AG08396 (cell line): ENCODE data around the gene PRMT1.
"Not testable (repeated sequence)": the region's sequence is repeated elsewhere in the genome, so short reads cannot be mapped to it uniquely, and the experiment has no call there.

Experiments
- DNase-seq: peaks from one replicate; pipeline ENCODE4 v3.0.0; 2012; ENCODE audit warnings: low spot score, mixed read lengths

PRMT1 gene

DNA sequence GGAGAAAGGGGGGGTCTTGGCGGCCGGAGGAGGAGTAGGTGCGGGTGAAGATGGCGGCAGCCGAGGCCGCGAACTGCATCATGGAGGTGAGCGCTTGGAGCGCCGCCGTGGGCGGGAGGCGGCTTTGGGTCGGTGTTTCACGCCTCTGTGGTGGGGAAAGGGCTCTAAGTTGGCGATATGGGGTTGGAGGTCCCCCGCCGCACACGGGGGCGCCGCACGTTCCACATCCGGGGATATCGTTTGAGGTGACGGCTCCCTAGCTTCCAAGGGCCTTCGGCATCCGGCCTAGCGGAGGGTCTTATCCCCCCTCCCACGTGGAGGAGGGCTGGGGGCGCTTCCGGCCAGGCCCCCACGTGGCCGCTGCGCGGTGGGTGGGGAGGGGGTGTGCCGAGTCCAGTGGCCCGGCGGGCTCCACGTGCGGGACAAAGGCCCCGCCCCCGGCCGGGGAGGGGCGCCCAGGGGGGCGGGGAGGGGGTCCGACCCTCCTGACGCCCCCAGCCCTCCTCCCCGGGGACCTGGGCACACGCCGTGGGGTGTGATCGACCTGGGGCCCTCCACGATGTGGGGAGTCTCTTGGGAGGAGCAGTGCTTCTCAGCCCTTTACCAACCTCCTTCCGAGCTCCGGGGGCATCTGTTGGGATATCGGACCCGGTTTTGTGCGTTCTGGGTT lies at the start of gene PRMT1:
PRMT1 (plus strand) TSS at position 41 of the 670 bp plus-strand sequence; CDS start at position 51, 10 bp downstream.
- DNase-seq: peak; percentile 59

DNA sequence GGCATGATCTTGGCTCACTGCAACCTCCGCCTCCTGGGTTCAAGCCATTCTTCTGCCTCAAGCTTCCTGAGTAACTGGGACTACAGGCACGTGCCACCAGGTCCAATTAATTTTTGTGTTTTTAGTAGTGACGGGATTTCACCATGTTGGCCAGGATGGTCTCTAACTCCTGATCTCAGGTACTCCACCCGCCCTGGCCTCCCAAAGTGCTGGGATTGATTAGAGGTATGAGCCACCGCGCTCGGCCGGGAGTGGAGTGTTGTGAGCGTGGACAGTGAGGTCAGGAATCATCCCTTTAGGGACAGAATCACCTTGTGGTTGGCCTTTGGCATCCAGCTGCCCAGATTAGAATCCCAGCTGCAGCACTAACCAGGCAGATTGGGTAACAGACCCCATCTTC lies 47.4 kb upstream of the PRMT1 start:
- no peak for DNase-seq

DNA sequence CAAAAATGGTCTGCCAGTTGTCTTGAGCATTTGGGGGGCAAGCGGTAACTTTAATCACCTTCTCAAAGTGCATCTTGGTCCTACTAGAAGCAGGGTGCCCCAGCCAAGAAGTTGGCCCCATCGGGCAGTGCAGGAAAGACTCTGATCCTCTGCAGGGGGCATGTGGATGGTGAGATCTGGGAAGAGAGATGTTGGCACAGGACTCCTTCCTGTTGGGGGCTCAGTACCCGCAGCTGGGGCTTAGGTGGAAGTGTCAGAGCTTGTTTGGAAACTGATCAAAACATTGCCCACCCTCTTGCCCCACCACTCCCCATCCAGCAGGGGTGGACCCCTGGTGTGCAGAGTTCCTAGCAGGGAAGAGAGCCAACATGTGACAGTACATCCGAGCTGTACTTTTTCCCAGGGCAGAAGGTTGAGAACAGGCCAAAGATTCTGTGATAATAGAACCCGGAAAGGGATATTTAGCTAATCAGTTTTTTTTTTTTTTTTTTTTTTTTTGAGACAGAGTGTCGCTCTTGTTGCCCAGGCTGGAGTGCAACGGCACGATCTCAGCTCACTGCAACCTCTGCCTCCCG lies 46.0 kb upstream of the PRMT1 start:
- DNase-seq: no peak

DNA sequence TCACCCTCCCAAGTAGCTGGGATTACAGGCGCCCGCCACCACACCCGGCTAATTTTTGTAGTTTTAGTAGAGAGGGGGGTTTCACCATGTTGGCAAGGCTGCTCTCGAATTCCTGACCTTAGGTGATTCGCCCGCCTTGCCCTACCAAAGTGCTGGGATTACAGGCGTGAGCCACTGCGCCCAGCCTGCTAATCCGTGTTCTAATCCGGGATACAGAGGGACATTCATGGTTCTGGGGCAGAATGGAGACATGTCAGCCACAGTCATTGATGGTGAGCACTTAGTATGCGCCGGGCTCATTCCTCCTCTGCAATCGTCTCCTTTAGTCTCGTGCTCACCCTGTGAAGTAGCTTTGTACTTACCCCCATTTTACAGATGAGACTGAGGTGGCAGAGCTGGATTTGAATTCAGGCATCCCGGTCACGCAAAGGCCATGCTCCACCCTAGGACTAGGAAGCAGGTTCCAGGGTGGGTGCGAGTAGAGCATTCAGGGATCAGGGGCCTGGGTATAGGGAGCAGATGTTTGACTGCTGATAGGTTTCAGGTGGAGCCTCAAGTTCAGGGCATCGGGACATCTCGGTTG lies 45.4 kb upstream of the PRMT1 start:
- DNase-seq: no peak

DNA sequence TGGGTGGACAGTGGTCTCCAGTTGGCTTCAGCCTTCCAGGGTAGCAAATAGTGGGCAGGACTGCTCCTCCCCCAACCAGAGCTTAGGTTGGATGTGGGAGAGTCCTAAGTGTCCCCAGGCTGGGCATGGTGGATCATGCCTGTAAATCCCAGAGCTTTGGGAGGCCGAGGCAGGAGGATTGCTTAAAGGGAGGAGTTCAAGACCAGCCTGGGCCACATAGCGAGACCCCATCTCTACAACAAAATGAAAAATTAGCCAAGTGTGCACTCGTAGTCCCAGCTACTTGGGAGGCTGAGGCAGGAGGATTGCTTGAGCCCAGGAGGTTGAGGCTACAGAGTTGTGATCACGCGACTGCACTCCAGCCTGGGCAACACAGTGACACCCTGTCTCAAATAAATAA lies 44.5 kb upstream of the PRMT1 start:
- no peak for DNase-seq

DNA sequence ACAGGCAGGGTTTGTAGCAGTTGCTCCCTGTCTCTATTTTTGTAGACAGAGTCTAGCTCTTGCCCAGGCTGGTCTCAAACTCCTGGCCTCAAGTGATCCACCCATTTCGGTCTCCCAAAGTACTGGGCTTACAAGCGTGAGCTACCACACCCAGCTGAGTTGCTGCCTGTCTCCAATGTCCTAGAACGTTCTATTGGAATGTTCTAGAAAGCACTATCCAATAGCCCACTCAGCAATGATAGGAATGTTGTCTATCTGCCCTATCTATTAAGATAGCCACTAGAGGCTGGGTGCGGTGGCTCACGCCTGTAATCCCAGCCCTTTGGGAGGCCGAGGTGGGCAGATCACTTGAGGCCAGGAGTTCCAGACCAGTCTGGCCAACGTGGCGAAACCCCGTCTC lies 43.8 kb upstream of the PRMT1 start:
- DNase-seq: not testable (repeated sequence)

DNA sequence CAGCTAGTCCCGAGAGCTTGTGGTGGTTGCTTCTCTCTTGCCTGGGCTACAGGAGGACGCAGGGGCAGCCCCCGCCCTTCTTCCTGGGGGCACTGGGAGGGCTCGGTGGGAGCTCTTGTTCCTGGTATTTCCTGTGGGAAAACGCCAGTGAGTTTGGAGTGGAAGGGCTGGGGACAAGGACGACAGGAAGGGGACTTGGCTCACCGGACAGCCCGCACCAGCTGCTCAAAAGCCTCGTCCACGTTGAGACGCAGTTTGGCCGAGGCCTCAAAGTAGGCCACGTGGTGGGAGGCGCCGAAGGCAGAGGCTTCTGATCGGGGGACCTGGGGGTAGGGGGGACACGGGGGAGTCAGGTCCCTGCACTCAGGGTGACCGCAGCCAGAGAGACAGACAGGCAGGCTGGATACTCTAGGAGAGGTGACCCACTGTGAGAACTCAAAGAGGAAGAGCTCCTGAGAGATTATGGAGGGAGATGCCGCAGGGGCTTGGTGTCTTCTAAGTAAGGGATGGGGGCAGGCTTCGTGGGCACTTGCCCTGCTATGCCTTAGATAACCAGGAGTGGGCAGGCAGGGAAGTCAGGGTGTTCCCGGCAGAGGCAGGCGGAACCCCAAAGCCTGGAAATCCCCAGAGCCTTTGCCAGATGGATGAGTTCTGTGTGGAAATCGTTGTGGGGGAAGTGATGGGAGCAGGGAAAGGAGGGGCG lies 41.4 kb upstream of the PRMT1 start:
- DNase-seq: no peak

DNA sequence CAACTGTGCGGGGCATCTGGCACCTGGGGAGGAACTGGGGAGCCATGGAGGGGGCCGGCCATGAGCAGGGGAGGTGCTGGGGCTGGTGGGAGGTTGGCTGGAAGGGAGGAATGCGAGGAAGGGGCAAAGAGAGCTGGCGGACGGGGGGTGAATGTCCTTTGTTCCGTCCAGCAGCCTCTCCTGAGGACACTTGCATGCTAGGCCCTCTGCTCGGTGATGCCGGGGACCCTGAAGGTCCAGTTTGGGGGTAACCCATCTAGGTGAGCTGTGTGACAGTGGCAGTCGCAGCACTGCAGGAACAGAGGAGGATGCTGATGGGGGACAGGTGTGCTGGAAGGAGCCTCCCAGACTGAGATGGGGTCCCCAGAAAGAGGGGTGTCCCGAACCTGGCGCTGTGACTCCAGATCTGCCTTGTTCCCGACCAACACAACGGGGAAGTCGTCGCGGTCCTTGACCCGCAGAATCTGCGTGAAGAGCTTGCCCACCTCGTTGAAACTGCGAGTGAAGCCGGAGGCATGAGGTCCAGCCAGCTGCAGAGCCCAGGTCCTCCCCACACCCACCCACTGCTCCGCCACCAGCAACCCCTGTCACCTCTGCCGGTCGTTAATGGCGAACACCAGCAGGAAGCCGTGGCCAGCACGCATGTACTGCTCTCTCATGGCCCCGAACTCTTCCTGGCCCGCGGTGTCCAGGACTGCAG lies 40.7 kb upstream of the PRMT1 start:
- no peak for DNase-seq

DNA sequence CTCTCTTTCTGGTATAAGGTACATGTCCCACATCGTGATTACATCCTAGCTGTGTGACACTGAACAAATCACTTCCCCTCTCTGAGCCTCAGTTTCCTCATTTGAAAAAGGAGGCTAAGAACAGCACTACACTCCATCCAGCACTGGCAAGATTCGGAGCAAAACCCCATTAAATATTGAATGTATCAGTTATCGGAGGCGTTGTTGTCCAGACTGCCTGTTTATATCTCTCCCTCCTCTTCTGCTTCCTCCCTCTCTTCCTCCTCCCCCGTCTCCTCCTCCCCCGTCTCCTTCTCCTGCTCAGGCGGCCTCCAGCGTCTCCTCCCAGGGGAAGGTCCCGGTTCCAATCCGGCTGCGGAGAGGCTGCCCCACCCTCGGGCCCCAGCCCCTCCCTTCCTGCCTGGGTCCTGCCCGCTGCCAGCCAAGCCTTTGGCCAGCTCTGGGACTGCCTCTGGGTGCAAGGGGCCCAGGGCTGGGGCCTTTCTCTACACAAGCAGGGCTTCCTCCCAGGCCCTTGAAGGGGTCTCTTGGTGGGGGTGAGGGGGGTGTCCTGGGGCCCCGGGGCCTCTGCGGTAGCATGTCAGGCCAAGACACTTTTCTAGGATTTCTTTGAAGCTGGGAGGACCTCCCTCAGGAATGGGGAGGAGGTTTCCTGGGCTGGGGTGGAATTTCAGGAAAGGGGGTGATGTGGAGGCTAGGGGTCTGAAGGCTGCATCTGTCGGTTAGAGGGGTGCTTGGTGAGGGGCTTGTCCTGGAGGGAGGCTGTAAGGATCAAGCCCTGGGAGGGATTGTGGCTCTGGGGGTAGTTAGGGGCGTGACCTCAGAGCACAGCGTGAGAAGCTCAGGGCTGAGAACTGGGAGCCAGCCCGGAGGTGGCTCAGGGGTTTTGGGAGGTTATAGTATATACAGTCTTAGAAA lies 39.0 kb upstream of the PRMT1 start:
- DNase-seq: peak; percentile 87

DNA sequence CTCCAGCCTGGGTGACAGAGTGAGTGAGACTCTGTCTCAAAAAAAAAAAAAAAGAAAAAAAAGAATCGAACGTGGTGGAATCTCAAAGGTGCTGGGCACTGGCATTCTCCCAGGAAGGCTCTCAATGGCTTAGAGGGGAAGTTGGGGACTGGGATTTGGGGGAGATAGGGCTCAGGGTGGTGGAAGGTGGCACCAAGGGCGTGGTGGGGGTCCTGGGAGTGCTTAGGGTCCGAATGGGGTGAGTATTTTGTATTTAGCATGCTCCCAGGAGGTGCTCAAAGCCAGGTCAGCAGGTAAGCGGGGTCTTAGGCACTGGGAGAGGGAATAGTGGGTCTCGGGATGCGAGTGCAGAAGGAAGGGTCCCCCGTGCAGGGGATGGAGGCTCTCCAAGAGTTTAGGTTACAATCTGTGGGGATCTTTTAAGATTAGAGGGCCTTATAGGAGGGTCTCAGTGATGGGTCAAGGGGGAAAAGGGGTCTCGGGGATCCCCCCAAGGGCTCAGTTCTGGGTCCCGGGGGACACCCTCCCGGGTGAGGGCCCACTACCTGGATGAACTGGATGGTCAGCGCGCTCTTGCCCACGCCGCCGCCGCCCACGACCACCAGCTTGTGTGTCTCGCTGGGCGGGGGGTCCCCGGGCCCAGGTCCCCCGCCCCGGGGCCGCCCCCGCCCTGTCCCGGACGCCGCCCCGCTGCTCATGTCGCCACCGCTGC lies 37.5 kb upstream of the PRMT1 start:
- no peak for DNase-seq

DNA sequence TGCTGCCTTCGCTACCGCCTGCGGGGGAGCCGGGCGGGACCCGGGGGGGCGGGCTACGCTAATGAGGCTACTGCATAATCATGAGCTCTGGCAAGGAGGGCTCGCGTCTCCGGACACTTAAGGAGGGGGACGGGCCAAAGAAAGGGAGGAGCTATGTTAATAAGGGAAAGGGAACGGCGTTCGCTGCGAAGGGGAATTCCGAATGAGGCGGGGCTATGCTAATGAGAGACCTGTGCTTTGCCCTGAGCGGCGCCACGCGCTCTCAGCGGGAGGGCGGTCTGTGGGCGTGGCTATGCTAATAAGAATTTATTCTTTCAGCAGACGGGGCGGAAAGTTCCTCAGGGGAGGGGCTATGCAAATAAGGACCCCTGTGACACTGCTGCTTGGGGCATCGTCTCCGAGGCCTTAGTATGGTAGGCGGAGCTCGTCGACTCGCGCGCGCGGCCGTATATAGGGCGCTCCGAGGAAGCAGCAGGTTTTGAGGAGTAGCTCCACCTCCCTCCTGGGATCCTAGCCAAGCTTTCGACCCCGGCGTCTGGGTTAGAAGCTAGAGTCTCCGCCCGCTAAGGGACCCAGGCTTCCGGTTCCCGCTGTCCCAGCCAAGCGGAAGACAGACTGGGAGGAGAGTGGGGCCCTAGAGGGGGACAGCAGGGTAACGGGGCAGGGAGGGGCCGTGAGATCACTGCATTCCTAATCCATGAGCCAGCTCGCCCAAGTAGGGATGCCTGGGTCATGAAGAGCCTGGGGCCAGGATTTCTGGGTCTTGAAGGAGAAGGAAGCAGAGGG lies 36.8 kb upstream of the PRMT1 start, which contains the start of gene RRAS:
RRAS (minus strand) TSS at position 31 of the 786 bp plus-strand sequence. CDS start 45 bp downstream, outside the sequence.
- DNase-seq: peak; percentile 97

DNA sequence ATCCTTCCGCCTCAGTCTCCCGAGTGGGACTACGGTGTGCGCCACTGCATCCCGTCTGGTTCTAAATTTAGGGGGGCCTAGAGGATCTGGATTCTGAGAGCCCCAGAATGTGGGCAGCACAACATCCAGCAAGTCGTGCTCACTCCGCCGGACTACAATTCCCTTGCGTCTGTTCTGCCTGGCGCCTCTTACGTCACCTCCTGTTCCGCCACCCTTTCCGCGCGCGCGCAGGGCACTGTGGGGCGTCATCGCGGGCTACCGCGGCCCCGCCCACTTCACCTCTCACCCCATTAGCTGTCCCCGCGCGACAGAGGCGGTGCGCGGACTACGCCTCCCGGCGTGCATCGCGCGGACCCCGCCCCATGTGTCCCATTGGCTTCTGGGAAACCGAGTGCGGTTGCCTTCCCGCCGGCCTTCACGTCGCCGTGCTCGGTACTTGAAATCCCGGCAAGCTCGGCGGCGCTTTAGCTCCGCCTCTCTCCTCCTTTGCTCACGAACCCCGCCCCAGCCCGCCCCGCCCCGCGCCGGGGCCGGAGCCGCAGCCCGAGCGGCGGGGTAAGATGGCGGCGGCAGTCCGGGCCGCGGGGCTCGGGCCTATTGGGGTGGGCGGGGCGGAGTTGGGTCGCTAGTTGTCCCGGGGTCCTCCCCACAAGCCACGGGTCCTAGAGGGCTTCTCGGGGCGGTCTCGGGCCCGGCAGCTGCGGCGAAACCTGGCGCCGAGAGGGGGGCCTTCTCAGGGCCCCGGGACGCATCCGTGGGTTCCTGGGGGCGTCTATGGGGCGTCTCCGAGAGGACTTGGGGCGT lies 35.2 kb upstream of the PRMT1 start, which contains the start of gene SCAF1:
SCAF1 (plus strand) TSS at position 522 of the 804 bp plus-strand sequence. CDS start 2,818 bp downstream, outside the sequence.
- peak; percentile 98 for DNase-seq

DNA sequence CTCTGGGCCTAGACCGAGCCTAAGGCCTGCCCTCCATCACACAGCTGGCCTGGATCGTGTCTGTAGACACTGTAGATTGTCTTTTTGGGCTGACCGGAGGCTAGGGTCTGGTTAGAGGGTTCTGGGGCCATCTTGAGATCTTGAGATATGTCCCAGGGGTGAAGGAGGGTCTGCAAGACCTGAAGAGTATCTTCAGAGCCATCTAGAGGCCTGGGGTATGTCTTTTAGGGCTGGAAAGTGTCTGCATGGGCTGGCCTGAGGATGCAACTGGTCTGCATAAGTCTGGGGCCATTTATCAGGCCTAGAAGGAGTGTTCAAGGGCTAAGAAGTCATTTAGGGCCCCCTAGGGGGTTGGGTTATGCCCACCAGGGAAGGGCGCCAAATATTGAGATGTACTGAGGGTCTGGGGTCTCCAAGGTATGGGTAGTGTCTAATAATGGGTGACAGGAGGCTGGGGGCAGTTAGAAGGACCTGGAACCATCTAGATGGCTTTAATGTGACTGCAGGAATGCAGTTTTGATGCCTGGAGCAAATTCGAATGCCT lies 34.5 kb upstream of the PRMT1 start:
- DNase-seq: no peak

DNA sequence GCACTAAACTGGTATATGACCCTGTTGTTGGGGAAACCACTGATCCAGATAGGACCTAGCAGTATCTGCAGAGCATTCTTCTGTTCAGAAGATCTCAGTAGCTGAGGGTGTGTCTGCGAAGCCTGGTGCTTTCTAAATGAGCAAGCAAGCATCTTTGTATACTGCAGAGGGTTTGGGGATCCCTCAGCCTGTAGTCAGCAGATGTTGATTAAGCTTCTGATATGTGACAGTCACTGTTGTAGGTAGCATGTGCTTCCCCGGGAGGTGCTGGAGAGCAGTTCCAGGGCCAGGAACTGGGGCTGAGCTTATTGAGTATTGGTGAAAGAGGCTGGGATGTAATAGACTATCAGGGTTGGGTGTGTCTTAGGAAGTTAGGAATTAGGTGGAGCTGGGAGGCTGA lies 33.6 kb upstream of the PRMT1 start:
- no peak for DNase-seq

DNA sequence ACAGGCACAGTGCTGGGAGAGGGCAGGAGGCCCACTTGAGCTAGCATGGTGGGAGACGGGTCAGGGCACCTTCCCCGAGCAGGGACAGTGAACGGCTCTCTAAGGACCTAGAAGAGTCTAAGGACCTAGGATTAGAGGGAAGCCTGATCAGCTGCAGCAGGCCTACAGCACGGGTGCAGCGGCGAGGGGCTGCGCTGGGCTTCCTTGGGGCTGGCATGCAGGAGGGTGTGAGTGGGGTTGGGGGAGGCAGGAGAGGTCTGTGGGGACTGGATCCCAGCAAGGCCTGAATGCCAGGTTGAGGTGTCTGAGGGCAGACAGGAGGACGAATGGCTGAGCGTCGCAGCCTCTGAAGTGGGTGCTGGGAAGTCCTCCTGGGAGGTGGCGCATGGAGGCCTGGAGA lies 31.5 kb upstream of the PRMT1 start:
- no peak for DNase-seq

DNA sequence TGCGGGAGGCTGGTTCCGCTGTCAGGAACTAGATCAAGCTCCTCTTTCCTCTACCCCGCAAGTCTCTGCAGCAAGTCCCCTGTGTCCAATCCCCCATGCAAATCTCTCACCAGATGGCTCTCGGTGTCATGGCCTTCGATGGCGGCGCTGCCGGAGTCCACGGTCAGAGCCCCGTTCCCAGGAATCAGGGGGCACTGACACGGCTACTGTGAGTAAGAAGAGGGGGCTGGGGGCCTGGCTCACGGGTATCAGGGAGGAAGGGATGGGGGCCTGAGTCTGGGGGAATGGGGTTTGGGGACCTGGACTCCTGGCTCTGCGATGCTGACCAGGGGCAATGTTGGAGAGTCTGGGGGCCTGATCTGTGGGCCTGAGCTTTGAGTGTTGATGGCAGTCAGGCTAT lies 31.1 kb upstream of the PRMT1 start:
- DNase-seq: no peak

DNA sequence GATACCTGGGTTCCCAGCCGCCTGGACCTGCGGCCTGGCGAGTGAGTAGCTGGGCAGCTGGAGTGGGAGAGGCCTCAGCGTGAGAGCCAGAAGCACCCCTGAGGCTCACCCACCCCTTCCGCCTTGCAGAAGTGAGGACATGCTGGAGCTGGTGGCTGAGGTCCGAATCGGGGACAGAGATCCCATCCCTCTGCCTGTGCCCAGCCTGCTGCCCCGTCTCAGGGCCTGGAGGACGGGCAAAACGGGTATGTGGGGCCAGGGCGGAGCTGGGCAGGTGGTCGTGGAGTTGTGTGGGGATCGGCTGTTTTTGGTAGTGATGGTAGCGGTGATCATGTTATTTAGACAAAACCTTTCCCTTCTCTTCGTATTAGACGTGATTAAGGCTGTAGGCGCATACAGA lies 30.5 kb upstream of the PRMT1 start:
- DNase-seq: no peak

DNA sequence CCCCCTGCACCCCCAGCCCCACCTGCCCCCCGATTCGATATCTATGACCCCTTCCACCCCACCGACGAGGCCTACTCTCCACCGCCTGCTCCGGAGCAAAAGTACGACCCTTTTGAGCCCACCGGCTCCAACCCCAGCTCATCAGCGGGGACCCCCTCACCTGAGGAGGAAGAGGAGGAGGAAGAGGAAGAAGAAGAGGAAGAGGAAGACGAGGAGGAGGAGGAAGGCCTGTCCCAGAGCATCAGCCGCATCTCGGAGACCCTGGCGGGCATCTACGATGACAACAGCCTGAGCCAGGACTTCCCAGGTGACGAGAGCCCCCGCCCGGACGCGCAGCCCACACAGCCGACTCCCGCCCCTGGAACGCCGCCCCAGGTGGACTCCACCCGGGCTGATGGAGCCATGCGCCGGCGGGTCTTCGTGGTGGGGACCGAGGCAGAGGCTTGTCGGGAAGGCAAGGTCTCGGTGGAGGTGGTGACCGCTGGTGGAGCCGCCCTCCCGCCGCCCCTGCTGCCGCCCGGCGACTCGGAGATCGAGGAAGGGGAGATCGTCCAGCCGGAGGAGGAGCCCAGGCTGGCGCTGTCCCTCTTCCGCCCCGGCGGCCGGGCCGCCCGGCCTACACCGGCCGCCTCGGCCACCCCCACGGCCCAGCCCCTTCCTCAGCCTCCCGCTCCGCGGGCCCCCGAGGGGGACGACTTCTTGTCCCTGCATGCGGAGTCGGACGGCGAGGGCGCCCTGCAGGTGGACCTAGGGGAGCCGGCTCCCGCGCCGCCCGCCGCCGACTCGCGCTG lies 25.8 kb upstream of the PRMT1 start:
- DNase-seq: no peak
